ENCODE data around the gene ADAM17.
"Not testable (repeated sequence)": the region's sequence is repeated elsewhere in the genome, so short reads cannot be mapped to it uniquely, and the experiment has no call there.

ADAM17 gene

DNA sequence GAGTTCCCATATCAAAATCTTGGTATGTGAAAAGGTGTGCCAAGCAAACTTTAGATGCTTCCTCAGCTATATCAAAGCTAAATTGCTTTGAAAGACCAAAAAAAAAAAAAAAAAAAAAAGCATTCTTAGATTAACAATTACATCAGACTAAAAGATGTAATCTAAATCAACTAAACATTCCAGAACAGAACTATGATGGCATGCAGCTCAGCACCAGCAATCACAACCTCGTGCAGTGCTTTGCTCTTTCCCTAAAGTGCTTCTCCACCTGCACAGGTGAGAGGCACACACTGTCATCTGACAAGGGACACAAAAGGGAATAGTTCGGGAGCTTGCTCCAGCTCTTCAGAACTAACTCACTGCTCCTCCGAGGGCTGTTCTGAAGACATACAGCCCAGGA lies 37.5 kb downstream of the ADAM17 start:
- Histone ChIP-seq H3K27me3 (replicated peaks; ENCODE audit: control insufficient read depth, insufficient read depth, low read length) (no peaks in the 10 kb centered on the region), H3K36me3 (ENCODE audit: control insufficient read depth, insufficient read depth, low read length) (peaks cover 15% of the 10 kb centered on the region), H3K4me3 (replicated peaks; ENCODE audit: low read depth, low read length) (no peak overlapping the region)
- DNase-seq (ENCODE audit: extremely low read depth, insufficient read length), result no peak
- no peak for TF ChIP-seq CTCF (IDR thresholded peaks at IDR 0.05; ENCODE audit: insufficient read depth, low read length, poor library complexity, severe bottlenecking)

GRCh38 chr2:9517118-9517782 lies 38.4 kb downstream of the ADAM17 start:
- TF ChIP-seq CTCF (IDR thresholded peaks at IDR 0.05; ENCODE audit: insufficient read depth, low read length, poor library complexity, severe bottlenecking), result no peak
- H3K4me3 ChIP-seq (replicated peaks; ENCODE audit: low read depth, low read length), result no peak overlapping the region
- H3K36me3 ChIP-seq (ENCODE audit: control insufficient read depth, insufficient read depth, low read length), result peaks cover 17% of the 10 kb centered on the region
- no peak for DNase-seq (ENCODE audit: extremely low read depth, insufficient read length)
- H3K27me3 ChIP-seq (replicated peaks; ENCODE audit: control insufficient read depth, insufficient read depth, low read length), result no peaks in the 10 kb centered on the region

DNA sequence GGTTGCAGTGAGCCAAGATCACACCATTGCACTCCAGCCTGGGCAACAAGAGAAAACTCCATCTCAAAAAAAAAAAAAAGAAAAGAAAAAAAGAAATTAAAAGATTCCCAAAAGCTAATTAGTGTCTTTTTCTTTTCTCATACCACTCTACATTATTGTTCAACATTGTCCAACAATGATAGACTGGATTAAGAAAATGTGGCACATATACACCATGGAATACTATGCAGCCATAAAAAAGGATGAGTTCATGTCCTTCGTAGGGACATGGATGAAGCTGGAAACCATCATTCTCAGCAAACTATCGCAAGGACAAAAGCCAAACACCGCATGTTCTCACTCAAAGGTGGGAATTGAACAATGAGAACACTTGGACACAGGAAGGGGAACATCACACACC lies 41.7 kb downstream of the ADAM17 start:
- not testable (repeated sequence) for DNase-seq (ENCODE audit: extremely low read depth, insufficient read length); H3K27me3 ChIP-seq (replicated peaks; ENCODE audit: control insufficient read depth, insufficient read depth, low read length); H3K4me3 ChIP-seq (replicated peaks; ENCODE audit: low read depth, low read length)
- H3K36me3 ChIP-seq (ENCODE audit: control insufficient read depth, insufficient read depth, low read length), result peaks cover 18% of the 10 kb centered on the region

DNA sequence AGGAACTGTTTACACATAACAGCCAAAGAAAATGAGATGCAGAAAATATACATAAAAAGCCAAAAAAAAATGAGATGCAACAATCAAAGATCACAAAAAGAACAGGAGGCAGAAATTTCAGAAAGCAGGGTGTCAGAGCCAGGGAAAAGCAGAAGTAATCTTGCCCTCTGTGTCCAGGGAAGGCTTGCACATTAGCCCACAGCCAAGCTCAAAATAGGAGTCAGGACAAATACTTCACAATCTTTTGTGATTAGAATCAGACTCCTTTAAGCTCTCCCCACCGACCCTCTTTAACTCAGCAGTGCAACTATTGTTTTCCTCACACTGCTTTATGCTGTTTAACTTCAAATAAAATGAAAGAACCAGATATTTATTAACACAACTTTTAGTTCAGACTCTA lies 46.7 kb downstream of the ADAM17 start:
- no peak for DNase-seq (ENCODE audit: extremely low read depth, insufficient read length)
- Histone ChIP-seq H3K4me3 (replicated peaks; ENCODE audit: low read depth, low read length) (no peak overlapping the region), H3K36me3 (ENCODE audit: control insufficient read depth, insufficient read depth, low read length) (peaks cover 15% of the 10 kb centered on the region), H3K27me3 (replicated peaks; ENCODE audit: control insufficient read depth, insufficient read depth, low read length) (no peaks in the 10 kb centered on the region)
- no peak for TF ChIP-seq CTCF (IDR thresholded peaks at IDR 0.05; ENCODE audit: insufficient read depth, low read length, poor library complexity, severe bottlenecking)

DNA sequence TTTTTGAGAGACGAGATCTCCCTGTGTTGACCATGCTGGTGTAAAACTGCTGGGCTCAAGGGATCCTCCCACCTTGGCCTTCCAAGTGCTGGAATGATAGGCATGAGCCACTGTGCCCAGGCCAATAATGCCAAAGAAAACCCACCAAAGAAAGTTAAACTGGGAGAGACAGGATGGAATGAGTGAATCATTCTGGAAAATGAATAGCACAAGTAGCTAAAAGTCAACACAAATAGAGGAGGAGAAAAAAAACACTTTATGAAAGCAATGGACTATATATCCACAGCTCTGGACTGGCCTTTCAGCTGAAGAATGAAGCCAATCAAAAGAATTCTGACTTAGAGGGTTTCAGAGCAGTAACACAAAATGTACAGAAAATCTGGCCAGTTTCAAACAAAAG lies 57.4 kb downstream of the ADAM17 start:
- no peak overlapping the region for H3K4me3 ChIP-seq (replicated peaks; ENCODE audit: low read depth, low read length)
- TF ChIP-seq CTCF (IDR thresholded peaks at IDR 0.05; ENCODE audit: insufficient read depth, low read length, poor library complexity, severe bottlenecking), result no peak
- no peaks in the 10 kb centered on the region for H3K27me3 ChIP-seq (replicated peaks; ENCODE audit: control insufficient read depth, insufficient read depth, low read length)
- no peak for DNase-seq (ENCODE audit: extremely low read depth, insufficient read length)
- peaks cover 23% of the 10 kb centered on the region for H3K36me3 ChIP-seq (ENCODE audit: control insufficient read depth, insufficient read depth, low read length)

GRCh38 chr2:9497017-9497416 lies 58.6 kb downstream of the ADAM17 start:
- no peaks in the 10 kb centered on the region for H3K27me3 ChIP-seq (replicated peaks; ENCODE audit: control insufficient read depth, insufficient read depth, low read length)
- no peak for TF ChIP-seq CTCF (IDR thresholded peaks at IDR 0.05; ENCODE audit: insufficient read depth, low read length, poor library complexity, severe bottlenecking)
- H3K36me3 ChIP-seq (ENCODE audit: control insufficient read depth, insufficient read depth, low read length), result peaks cover 22% of the 10 kb centered on the region
- no peak for DNase-seq (ENCODE audit: extremely low read depth, insufficient read length)
- no peak overlapping the region for H3K4me3 ChIP-seq (replicated peaks; ENCODE audit: low read depth, low read length)

All from GM06990 (cell line).